ENCODE results near the gene PARS2. TPM values are rescaled to one million over a fixed set of nuclear protein-coding genes. Genes with fewer than 3 reads are reported as not detected.

The PARS2 gene
- total RNA-seq, 1 experiment from 2014 or later = 10.2 TPM

DNA sequence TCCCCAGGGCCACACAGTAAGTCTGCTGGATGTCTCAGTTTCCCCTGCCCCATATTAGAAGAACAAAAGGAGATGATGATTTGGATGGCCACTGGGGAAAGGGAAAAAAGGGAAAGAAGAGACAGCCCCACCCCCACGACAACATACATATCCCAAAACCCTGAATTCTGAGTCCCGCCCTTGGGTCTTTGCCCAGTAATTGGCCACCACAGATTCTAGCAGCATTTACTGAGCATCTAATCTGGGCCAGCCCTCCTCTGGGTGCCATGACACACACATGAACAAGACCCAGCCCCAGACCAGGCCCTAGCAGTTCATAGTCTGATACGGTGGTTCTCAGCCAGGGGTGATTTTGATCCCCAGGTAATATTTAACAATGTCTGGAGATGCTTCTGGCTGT lies 53.9 kb downstream of the PARS2 start:
- Histone ChIP-seq H3K14ac (ENCODE audit: insufficient read depth, low read length) (no peak overlapping the region), H4K8ac (replicated peaks; ENCODE audit: insufficient read length, low read depth, low read length) (no peak overlapping the region), H3K4ac (ENCODE audit: low read depth, low read length) (no peak overlapping the region), H3T11ph (ENCODE audit: low read length) (no peak overlapping the region), H3K23me2 (ENCODE audit: insufficient read length, low read depth, low read length, poor library complexity, severe bottlenecking) (peaks cover 2% of the 10 kb centered on the region), H2BK120ac (ENCODE audit: low read depth, low read length, poor library complexity, severe bottlenecking) (no peak overlapping the region), H4K5ac (ENCODE audit: insufficient read length, low read depth, low read length) (no peak overlapping the region), H2BK12ac (ENCODE audit: insufficient read length, low read depth, low read length) (no peak overlapping the region), H3K23ac (ENCODE audit: insufficient read length, low read depth, low read length) (no peak overlapping the region), H2BK20ac (ENCODE audit: low read depth, low read length, poor library complexity, severe bottlenecking) (no peak overlapping the region), H3K4me2 (ENCODE audit: insufficient read depth, insufficient read length, low read length) (no peak overlapping the region), H2BK15ac (ENCODE audit: low read depth, low read length) (no peak overlapping the region), H3K9ac (ENCODE audit: extremely low read depth, insufficient read length, low read length) (no peak overlapping the region), H2BK5ac (ENCODE audit: insufficient read length, low read length) (no peak overlapping the region), H3K79me1 (ENCODE audit: insufficient read depth, low read depth, low read length, poor library complexity, severe bottlenecking) (no peaks in the 10 kb centered on the region), H3K56ac (ENCODE audit: insufficient read length, low read depth, low read length) (no peak overlapping the region), H2AFZ (ENCODE audit: low read length) (no peak overlapping the region), H3K9me3 (ENCODE audit: control insufficient read depth, low read depth, low read length) (no peaks in the 10 kb centered on the region), H2AK5ac (ENCODE audit: insufficient read length, low read length) (no peak overlapping the region), H3K27ac (ENCODE audit: insufficient read length, low read depth, low read length) (no peak overlapping the region), H4K20me1 (ENCODE audit: control insufficient read depth, insufficient read depth, insufficient read length) (no peaks in the 10 kb centered on the region), H3K79me2 (ENCODE audit: insufficient read depth, low read length) (no peaks in the 10 kb centered on the region), H3K18ac (ENCODE audit: insufficient read length, low read depth, low read length) (no peak overlapping the region), H3K27me3 (ENCODE audit: insufficient read depth, low read length) (no peaks in the 10 kb centered on the region; the same call in 1 of the 2 replicates), H3K4me1 (ENCODE audit: insufficient read depth, low read length) (no peaks in the 10 kb centered on the region), H4K91ac (ENCODE audit: insufficient read length, low read depth, low read length) (no peak overlapping the region)
- Mint-ChIP-seq H3K4me1 (peaks cover 11% of the 10 kb centered on the region in 2 experiments), H3K27me3 (ENCODE audit: low read depth) (peaks cover 60% of the 10 kb centered on the region), H3K27ac (peak overlapping the region in 1 of 3 experiments; percentile 31; a peak in 1 of 7 replicates), H3K36me3 (ENCODE audit: insufficient read depth in 1 of 3, low read depth in 3 of 3) (no peaks in the 10 kb centered on the region), H3K9me3 (no peaks in the 10 kb centered on the region), H3K4me3 (no peak overlapping the region)
- WGBS (ENCODE audit: extremely low coverage, insufficient read length, low lambda C conversion rate) = no CpG with 5 or more reads among the region's 3 CpGs
- TF ChIP-seq, protein P1, sequence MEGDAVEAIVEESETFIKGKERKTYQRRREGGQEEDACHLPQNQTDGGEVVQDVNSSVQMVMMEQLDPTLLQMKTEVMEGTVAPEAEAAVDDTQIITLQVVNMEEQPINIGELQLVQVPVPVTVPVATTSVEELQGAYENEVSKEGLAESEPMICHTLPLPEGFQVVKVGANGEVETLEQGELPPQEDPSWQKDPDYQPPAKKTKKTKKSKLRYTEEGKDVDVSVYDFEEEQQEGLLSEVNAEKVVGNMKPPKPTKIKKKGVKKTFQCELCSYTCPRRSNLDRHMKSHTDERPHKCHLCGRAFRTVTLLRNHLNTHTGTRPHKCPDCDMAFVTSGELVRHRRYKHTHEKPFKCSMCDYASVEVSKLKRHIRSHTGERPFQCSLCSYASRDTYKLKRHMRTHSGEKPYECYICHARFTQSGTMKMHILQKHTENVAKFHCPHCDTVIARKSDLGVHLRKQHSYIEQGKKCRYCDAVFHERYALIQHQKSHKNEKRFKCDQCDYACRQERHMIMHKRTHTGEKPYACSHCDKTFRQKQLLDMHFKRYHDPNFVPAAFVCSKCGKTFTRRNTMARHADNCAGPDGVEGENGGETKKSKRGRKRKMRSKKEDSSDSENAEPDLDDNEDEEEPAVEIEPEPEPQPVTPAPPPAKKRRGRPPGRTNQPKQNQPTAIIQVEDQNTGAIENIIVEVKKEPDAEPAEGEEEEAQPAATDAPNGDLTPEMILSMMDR (conservative IDR thresholded peaks at IDR 0.05) = no peak
- no peak for DNase-seq
